ENCODE data around the gene TRIM22.
"Not testable (repeated sequence)": the region's sequence is repeated elsewhere in the genome, so short reads cannot be mapped to it uniquely, and the experiment has no call there.

TRIM22 gene

DNA sequence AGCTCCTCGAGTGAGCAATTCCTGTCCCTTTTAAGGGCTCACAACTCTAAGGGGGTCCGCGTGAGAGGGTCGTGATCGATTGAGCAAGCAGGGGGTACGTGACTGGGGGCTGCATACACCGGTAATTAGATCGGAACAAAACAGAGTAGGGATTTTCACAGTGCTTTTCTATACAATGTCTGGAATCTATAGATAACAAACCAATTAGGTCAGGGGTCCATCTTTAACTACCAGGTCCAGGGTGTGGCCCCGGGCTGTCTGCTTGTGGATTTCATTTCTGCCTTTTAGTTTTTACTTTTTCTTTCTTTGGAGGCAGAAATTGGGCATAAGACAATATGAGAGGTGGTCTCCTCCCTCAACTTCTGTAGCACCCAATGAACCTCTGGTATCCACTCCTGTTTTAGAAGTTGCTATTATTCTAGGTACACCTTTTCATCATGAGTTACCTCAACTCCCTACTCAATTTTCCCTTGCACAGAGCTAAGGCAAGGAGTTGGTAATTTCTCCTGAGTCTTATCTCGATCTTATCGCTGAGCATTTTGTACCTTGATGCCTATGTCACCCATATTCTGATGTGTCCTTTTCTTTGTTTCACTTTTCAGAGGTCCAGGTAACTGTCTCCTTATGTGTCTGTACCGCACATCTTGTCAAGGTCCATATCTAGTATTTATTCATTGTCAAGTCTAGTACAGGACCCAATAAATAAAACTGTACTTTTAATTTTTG is 1.8 kb downstream of the TRIM22 start:
- not testable (repeated sequence) for FAIRE-seq

DNA sequence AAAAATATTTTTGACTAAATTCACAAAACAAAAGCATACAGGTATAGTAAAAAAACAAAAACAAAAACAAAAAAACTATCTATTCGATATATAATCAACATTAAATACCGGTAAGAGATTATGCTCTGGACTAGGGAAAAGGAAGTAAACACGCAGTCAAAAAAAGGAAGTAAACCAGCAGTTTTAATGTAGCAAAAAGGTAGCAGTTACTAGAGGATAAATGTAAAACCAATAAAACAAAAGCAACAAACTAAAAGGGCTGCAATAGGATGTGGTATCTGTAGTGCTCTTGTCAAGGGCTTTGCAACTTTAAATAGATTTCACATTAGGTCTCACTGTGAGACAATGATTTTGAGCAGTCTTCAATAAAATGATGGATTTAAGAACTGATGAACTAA is 2.4 kb downstream of the TRIM22 start:
- no peak for FAIRE-seq

DNA sequence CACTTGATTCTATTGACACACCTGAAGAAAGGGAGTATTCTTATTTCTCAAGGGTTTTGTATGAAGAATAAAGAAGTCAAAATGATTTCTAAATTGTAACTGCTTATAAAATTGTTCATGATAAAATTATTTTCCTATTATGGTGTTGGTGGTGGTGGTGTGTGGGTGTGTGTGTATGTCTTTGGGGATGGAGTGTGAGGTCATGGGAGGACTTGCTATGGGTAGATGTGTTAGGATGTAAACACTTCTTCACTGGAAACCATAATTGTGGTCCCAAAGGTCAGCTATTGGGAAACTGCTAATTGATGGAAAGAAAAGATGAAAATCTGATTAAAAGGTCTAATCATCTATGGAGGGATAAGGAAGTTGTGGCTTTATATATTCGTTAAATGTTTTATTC is 5.1 kb downstream of the TRIM22 start:
- FAIRE-seq = no peak

DNA sequence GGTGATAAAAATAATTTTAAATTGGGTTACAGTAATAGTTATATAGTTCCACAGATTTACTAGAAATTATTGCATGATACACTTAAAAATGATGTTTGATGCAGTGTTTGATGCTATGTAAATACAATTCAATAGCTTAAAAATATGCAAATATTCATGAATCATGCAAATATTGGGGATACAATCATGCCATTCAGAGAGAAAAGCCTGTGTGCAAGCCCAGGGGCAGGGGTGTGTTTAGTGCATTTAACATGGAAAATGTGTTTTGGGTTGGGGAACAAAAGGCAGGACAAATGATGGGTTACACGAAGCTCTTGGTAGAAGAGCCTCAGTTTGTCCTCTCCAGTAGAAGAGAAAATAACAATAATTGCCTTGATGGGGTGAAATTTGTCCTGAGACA is 6.0 kb downstream of the TRIM22 start:
- FAIRE-seq = no peak

DNA sequence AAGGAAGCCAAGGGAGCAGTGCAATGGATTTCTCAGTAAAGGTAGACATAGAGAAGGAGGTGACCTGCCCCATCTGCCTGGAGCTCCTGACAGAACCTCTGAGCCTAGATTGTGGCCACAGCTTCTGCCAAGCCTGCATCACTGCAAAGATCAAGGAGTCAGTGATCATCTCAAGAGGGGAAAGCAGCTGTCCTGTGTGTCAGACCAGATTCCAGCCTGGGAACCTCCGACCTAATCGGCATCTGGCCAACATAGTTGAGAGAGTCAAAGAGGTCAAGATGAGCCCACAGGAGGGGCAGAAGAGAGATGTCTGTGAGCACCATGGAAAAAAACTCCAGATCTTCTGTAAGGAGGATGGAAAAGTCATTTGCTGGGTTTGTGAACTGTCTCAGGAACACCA is 6.6 kb downstream of the TRIM22 start:
- no peak for FAIRE-seq

DNA sequence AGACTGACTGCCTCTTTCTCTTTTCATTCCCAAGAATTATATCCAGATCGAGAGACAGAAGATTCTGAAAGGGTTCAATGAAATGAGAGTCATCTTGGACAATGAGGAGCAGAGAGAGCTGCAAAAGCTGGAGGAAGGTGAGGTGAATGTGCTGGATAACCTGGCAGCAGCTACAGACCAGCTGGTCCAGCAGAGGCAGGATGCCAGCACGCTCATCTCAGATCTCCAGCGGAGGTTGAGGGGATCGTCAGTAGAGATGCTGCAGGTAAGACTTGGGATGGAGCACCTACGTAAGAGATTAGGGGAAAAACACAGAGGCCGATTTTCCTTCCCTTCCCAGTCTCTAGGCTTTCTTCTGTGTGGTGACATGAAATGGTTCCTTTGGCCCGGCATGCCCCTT is 8.7 kb downstream of the TRIM22 start:
- no peak for FAIRE-seq

DNA sequence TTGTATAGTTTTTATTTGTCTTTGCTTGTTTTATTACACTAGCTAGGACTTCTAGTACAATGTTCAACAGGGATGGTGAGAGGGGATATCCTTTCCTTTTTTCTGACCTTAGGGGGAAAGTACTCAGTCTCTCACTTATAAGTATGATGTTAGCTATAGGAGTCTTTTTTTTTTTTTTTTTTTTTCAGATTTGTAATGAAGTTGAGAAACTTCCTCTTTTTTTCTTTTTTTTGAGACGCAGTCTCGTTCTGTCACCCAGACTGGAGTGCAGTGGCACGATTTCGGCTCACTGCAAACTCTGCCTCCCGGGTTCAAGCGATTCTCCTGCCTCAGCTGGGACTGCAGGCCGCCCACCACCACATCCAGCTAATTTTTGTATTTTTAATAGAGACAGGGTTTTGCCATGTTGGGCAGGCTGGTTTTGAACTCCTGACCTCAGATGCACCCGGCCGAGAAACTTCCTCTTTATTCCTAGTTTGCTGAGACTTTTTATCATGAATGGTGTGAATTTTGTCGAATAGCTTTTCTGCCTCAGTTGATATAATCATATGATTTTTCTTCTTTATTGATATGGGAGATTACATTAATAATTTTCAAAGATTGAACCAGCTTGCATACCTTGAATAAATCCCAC is 10.9 kb downstream of the TRIM22 start:
- FAIRE-seq = no peak

DNA sequence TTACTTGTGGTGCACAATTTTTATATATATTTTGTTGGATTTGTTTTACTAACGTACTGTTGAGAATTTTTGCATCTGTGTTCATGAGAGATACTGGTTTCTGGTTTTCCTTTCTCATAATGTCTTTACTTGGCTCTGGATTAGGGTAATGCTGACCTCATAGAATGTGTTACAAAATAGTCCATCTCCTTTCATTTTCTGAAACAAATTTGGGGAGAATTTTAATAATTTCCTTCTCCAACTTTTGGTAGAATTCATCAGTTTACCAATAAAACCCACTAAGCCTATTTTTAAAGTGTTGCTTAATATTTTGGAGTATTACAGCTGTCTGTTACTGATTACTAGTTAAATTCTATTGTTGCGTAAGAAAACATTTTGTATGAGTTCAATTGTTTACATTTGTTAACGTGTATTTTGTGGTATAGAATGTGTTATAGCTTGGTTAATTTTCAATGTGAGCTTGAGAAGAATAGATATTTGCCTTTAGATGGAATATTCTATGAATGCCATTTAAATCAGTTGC is 11.5 kb downstream of the TRIM22 start:
- no peak for FAIRE-seq

DNA sequence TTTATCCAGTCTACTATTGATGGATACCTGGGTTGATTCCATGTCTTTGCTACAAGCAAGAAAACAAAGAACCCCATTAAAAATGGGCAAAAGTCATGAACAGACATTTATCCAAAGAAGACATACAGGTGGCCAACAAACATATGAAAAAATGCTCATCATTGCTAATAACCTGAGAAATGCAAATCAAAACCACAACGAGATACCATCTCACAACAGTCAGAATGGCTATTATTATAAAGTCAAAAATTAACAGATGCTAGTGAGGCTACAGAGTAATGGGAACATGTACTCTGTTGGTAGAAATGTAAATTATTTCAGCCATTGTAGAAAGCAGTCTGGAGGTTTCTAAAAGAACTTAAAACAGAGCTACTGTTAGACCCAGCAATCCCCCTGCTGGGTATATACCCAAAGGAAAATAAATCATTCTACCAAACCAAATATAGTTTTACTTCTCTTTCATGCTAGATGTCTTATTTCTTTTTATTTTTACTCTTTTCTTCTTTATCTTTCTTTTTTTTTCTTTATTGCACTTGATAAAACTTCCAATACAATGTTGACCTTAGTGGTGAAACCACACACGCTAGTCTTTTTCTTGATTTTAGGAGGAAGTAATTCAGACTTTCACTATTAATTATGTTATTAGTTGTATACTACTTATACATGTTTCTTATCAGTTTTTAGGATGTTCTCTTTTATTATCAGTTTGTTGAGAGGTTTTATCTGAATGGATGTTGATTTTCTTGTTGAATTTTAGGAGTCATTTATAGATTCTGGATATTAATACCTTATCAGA is 14.3 kb downstream of the TRIM22 start:
- FAIRE-seq = no peak

DNA sequence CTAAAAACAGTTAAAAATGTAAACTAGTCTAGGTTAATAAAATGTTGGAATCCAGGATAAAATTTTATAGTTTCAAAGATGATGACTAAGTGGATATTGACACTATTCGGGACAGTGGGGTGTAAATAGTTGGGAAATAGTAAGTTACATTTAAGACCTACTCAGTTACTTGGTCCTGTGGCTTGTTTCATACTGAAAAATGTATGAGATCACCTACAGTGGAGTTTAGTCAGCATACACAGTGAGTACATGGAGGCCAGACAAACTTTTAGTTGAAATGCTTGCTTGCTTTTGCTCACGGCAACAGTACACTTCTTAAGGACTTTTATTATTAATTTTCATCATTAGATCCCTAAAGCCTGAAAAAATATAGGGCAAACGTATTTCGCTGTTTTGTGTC is 16.1 kb downstream of the TRIM22 start:
- no peak for FAIRE-seq

DNA sequence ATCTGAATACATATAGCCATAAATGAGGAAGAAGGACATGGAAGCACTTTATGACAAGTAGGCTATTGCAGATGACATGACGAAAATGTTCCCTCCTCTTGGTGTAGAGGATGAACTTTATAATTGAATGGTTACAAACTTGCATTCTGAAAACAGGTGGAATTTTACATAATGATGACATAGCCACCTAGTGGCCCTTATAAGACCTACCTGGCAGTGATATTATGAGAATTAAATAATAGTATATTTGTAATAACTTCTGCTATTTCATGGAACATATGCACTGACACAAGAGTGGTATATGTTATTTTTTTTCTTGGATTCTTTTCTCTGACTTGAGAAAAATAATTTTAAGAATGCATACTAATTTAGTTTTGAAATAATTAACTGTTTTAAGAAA is 22.9 kb downstream of the TRIM22 start:
- no peak for FAIRE-seq

DNA sequence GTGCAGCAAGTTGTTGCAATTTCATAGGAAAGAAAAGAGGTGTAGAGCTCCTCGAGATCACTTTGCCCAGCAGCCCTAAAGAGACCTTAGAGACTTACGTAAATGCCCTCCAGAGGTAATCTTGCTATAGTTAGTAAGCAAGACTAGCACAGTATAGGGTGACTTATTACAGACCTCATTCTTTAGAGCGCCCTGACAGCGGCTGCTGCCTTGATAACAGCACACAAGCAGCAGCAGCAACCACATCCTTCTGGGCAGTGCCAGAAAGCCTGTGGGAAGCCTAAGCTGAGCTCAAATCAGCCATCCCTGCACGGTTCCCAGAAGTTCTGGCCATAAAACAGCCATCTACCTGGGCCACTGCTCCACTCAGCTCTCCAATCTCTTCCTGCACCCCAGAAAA is 24.1 kb downstream of the TRIM22 start:
- no peak for FAIRE-seq

DNA sequence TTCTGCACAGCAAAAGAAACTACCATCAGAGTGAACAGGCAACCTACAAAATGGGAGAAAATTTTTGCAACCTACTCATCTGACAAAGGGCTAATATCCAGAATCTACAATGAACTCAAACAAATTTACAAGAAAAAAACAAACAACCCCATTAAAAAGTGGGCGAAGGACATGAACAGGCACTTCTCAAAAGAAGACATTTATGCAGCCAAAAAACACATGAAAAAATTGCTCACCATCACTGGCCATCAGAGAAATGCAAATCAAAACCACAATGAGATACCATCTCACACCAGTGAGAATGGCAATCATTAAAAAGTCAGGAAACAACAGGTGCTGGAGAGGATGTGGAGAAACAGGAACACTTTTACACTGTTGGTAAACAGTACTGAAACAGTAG is 26.9 kb downstream of the TRIM22 start:
- FAIRE-seq = not testable (repeated sequence)

DNA sequence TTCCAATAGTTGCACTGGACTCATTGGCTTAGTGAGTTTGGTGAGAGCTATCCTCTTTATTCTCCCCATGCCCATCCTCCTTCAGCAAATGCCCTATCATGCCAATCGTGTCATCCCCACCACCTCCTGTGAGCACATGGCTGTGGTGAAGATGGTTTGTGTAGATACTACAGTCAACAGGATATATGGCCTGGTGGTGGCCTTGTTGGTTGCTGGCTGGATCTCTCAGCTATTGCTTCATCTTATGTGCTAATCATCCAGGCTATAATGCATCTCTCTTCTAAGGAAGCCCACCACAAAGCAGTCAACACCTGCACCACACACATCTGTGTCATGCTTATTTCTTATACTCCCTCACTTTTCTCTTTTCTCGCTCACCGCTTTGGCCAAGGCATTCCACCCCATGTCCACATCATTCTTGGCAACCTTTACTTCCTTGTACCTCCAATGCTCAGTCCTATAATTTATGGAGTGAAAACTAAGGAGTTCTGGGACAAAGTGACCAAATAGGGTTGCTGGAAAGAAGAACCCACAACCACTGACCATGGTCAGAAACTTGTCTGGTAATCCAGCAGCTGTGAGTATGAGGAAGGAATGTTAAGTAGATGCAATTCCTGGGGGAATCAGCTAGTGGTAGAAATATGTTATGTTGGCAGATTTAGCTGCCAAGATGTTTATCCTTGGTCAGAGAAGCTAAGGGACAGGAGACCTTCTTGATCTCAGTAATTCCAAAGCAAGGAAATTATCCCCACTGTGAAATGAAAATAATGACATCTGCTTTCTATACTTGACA is 30.3 kb downstream of the TRIM22 start:
- FAIRE-seq = no peak

DNA sequence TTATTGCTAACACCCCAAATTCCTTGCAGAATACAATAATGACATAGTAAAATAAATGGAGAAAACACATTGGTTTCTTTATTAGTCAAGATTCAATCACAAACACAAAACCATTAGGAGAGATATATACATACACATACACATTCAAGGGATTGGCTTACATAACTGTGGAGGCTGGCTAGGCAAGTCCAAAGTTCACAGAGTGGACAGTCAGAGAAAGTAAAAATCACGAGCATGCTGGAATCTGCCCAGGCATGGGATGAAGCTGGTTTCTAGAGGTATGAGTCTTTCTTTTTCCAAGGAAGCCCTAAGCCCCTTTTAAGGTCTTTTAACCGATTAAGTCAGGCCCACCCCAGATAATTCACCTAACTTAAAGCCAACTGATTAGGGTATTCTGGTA is 33.0 kb downstream of the TRIM22 start:
- no peak for FAIRE-seq

DNA sequence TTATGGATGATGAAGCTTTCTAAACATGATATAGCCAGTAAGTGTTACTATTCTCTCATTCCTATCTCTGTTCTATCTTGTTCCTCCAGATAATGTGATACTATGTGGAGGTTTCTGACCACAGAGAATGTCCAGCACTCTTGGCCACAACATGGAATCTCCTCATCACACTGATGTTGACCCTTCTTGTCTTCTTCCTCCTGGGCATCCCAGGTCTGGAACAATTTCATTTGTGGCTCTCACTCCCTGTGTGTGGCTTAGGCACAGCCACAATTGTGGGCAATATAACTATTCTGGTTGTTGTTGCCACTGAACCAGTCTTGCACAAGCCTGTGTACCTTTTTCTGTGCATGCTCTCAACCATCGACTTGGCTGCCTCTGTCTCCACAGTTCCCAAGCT is 36.8 kb downstream of the TRIM22 start:
- no peak for FAIRE-seq

DNA sequence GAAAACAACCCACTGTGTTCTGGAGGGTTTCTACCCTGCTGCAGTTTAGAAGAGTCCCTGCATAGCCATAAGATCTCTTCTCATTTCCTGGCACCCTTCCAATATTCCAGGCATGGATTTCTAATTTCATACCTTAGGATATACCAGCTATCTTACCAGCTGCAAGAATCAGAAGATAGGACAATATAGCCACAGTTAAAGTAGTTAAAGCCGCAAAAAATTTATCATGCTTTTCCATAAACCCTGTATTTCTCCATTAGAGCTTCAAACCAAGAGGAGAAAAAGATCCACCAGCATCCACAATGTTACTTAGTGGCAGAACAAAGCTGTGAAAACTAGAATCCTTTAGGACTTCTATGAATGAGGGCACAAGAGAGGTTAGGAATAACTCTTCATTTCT is 38.1 kb downstream of the TRIM22 start:
- no peak for FAIRE-seq

DNA sequence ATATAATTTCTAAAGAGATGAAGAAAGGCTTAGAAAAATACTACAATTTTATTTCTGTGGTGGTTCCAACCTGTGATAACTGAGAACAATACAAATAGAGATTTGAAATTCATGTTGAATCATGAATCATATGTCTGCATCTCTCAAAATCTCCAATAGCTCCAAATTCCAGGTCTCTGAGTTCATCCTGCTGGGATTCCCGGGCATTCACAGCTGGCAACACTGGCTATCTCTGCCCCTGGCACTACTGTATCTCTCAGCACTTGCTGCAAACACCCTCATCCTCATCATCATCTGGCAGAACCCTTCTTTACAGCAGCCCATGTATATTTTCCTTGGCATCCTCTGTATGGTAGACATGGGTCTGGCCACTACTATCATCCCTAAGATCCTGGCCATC is 46.8 kb downstream of the TRIM22 start, which contains the start of gene OR56B1:
TSS of gene OR56B1 (plus strand) at position 53 of the 400 bp plus-strand sequence. CDS start at position 122, 69 bp downstream.
- no peak for FAIRE-seq

DNA sequence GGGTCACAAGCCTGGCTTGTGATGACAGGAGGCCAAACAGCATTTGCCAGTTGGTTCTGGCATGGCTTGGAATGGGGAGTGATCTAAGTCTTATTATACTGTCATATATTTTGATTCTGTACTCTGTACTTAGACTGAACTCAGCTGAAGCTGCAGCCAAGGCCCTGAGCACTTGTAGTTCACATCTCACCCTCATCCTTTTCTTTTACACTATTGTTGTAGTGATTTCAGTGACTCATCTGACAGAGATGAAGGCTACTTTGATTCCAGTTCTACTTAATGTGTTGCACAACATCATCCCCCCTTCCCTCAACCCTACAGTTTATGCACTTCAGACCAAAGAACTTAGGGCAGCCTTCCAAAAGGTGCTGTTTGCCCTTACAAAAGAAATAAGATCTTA is 47.5 kb downstream of the TRIM22 start:
- no peak for FAIRE-seq

DNA sequence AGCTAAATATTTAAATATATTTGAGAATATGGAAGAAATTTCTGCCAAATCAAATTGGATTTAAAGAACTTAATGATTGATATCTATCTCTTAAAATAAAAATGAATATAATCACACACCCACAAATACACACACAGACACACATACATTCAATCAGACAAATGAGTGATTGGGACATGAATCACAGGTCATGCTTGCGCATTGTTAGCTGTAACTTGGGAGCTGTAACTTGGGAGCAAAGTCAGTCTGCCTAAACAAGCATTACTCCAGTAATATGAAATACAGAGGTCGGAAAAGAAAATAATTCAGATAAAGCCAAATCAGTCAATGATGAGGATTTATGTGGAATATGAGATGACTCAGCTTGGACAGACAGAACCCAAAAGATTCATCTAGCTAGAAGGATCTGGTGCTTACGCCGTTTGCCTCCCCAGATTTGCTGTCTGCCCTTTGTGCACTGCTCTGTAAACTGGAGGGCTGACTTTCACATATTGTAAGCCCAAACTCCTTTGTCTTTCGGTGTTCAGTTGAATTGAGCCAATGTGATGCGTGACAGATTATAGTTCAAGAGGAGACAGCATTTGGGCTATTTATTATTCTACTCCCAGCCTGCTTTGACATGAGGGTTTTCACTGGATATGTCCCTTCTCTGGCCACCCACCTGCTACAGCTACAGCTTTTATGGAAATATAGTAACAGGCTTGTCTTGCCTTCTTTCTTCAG is 48.2 kb downstream of the TRIM22 start:
- no peak for FAIRE-seq

DNA sequence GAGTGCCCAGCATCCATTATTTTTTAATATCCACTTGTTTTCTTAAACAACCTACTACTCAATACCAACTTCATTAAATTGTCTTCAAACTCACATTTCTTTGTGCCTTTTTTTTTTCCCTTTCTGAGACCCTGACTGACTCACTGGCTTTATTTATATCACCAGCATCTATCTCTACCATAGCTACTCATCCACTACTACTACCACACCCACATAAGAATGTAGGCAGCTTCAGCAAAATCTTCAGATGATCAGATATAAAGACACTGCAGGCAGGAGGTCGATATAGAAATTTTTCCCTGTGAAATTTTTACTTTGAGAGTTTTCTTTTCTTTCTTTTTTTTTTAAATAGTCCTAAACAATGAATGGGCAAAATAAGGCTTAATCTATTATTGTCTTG is 48.8 kb downstream of the TRIM22 start:
- no peak for FAIRE-seq

DNA sequence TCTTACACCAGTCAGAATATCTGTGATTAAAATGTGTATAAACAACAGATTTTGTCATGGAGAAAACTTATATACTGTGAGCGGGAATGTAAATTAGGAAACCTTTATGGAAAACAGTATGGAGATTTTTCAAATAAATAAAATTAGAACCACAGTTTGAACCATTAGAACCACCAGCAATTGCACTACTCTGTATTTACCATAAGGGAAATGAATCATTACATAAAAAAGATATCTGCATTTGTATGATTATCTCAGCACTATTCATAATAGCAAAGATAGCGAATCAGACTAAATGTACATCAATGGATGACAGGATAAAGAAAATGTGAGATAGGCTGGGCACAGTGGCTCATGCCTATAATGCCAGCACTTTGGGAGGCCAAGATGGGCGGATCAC is 57.0 kb downstream of the TRIM22 start:
- FAIRE-seq = no peak

Measured in islet of Langerhans (tissue), 1 donor.